ENCODE results near the gene CCDC33.

- TF ChIP-seq CTCF (IDR thresholded peaks at IDR 0.05; ENCODE audit: poor library complexity) (no peak), EZH2phosphoT487 (IDR thresholded peaks at IDR 0.05; ENCODE audit: low read depth, severe bottlenecking, unreplicated experiment) (no peak)
Observed at GRCh38 chr15:74316141-74316540, 80.0 kb downstream of the CCDC33 start.
